Hematopoietic multipotent progenitor cell treated with erythropoietin and hydrocortisone succinate and interleukin-3 and kit ligand, for 17 days (in vitro differentiated cells): ENCODE measurements around the gene FOXO3.
A peak's percentile ranks its signal among the peaks of the same experiment; 100 is the strongest.
"Not testable (repeated sequence)": the region's sequence is repeated elsewhere in the genome, so short reads cannot be mapped to it uniquely, and the experiment has no call there.

Source experiments
- DNase-seq: peaks from one replicate; pipeline ENCODE4 v3.0.0-alpha.2; 2015; ENCODE audit warnings: low spot score

The FOXO3 gene

GRCh38 chr6:108560463-108561308 lies at the start of gene FOXO3:
FOXO3 (plus strand) TSS chr6:108560917; CDS start chr6:108561209, 292 bp downstream.
- peak; percentile 89 for DNase-seq

DNA sequence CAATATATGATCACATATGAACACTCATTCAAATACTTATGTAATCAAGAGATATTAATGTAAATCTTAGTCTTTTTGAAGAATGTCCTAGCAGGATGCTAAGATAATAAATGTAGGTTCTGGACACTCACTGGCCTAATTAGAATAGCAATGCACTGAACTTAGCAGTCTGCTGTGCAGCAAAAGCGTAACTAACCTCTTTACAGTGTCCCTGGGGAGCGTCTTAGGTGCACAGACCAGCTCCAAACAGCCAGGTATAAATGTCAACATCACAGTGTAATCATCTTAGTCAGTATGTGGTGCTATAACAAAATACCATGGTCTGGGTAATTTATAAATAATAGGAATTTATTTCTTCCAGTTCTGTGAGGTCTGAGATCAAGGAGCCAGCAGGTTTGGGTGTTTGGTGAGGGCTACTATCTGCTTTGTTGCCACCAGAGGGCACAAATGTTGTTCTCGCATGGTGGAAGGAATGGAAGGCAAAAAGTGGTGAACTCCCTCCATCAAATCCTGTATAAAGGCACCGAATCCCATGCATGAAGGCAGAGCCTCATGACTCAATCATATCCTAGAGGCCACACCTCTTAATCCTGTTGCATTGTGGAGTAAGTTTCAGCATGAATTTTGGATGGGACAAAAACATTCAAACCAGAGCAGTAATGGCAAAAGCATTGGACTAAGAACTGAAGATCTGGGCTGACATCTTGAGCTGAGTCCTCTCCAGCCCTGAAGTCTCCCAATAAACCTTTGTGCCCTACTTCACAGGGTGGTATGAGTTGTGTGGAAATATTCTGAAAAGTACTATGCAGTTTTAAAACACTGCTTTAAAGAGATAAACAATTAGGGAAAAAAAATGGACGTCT lies 41.8 kb upstream of the FOXO3 start:
- peak; percentile 24 for DNase-seq

- DNase-seq: no peak
Measured at GRCh38 chr6:108521616-108522107, 39.1 kb upstream of the FOXO3 start.

DNA sequence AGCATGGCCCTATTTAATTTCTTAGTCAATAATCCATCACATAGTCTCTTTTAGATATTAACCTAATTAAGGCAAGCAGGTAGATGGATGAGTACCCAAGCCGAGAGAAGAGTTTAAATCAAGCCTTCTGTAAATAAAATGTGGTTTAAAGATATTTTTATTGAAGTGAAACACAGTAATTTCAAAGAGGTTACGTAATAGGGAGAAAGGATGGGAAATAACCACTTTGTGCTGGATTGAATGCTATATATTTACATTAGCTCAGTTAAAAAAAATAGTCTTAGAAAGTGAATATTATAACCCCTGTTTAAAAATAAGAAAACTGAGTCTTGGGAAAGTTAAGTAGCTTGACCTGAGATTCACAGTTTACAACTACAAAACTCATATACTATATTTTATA lies 37.0 kb upstream of the FOXO3 start:
- DNase-seq: no peak

- DNase-seq: no peak
Measured at GRCh38 chr6:108524528-108525248, 36.0 kb upstream of the FOXO3 start.

DNA sequence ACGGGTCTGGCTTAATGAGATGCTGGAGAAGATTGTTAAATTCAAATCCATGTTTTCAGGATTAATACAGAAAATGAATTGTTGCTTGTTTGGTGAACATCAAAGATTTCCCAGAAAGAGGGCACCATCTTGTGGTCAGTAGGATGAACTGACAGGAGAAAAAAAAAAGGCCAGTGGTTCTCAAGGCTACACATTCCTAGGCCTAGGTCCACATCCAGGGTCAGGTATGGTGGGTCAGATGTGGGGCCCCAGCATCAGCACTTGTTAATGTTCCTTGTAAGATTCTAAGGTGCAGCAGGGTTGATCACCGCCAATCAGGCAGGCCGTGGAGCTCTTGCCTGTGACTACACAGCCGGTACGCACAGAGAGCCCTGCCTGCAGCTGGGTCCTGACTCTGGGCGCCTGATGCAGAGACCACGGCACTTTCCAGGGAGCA lies 34.0 kb upstream of the FOXO3 start:
- peak; percentile 56 for DNase-seq

DNA sequence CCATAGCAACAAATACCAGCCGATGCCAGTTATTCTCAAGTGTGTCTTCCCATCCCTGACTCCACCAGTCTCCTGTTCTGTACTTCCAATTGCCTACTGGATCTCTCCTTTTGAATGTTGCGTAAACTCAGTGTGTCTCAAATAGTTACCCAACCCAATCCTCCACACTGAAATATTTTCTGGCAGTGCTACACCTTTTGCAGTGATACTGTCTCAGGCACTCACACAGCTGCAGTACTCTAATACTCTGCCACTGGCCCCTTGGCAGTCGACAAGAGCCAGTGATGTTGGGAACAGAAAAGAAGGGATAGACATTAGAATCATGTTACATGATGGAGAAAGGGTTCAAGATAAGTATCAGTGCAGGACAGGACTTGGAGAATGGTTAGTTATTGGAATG lies 31.8 kb upstream of the FOXO3 start:
- no peak for DNase-seq

GRCh38 chr6:108531332-108531731 lies 29.4 kb upstream of the FOXO3 start:
- DNase-seq: no peak

DNA sequence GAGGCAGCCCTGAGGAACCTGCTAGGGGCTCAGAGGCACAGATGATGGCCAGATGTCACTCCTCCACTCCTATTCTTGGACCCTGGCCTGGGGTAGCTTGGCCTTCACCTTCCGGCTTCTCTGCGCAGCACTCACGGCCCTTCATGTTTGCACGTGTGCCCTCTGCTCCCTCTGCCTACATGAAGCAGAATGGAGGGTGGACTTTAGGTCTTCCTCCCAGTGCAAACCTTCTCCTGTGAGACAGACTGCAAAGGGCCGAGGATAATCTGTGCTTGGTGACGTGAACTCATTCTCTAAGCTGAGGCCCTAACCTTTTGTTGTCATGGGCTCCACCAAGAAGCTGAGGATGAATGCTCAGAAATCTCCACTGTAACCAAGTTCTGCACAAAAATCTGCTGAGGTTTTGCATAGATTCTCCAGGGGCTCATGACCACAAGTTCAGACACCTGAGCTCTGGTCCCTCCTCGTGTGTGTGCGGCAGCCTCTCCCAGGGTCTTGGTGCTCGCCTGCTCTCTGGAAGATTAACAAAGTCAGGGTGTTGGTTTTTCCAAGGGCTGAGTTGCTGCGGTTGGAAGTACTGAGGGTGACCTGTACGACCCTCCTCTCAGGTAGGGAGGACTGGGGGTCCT lies 25.5 kb upstream of the FOXO3 start:
- DNase-seq: no peak

GRCh38 chr6:108535920-108536535 lies 24.7 kb upstream of the FOXO3 start:
- not testable (repeated sequence) for DNase-seq

GRCh38 chr6:108541843-108542759 lies 18.6 kb upstream of the FOXO3 start:
- peak; percentile 91 for DNase-seq

GRCh38 chr6:108543175-108543940 lies 17.4 kb upstream of the FOXO3 start:
- DNase-seq: no peak

DNA sequence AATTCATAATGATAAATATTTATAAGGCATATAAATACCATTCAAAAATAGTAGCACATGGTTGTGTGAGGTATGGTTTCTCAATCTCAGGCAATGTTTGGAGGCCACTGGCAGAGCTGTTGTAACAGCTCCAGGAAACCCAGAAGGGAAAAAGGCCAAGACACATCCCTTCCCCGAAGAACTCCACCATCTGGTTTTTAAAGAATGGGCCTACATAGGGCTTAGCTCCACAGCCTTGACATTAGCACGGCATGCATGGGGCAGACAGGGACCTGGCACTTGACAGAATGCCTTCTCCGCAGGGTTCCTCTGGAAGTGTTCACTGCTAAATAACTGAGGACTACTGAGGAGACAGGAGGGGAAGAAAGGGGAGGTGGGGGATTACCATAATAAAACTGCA lies 16.1 kb upstream of the FOXO3 start:
- no peak for DNase-seq

DNA sequence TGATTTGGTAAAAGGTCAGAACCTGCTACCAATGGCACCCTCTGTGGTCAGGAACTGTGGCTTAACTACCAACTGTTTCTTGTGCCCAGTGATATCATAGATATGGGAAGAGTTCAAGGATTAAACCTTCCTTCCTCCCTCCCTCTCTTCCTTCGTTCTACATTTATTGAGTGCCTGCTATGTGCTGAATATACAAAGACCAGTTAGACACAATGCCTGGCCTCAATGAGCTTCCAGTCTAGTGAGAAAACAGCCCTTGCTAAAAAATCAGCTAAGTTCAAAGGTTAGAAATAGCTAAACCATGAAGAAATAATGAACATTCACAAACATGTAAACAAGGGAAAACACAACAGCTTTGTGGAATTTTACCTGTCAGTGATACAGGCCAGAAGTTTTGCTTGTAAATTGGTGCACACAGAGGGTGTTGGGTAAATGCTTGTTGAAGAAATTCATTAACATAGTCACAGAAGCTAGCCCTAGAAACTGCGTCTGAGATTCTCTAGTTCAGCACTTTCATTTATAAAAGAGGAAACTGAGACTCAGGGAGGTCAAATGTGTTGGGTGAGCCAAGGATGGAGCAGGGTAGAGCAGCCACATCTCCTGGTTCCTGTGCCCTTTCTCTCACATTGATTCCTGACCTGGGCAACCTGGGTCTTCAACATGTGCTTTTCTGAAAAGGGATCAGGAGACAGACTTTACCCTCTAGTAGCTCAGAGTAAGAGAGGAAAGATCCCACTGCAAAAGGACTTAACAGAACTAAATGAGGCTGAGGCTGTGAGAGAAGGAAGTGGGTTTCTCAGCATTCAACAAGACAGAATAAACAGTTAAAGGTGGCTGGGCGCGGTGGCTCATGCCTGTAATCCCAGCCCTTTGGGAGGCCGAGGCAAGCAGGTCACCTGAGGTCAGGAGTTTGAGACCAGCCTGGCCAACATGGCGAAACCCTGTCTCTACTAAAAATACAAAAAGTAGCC lies 14.4 kb upstream of the FOXO3 start:
- no peak for DNase-seq

DNA sequence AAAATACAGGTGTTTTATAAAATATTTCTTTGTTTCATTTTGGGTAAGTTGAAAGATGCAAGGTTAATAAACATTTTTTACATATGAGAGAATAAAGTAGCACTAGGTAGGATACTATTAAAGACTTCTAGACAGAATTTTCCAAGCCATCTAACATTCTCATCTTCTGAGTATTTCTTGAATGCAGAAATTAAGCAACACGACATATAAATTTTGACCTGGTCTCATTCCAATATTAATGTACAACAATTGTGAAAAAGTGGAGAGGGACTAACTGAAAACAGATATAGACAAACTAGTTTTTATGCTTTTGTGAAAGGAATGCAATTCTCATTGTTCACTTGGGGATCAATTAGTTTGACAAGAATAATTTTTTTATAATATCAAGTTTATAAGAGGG lies 11.5 kb upstream of the FOXO3 start:
- DNase-seq: no peak

DNA sequence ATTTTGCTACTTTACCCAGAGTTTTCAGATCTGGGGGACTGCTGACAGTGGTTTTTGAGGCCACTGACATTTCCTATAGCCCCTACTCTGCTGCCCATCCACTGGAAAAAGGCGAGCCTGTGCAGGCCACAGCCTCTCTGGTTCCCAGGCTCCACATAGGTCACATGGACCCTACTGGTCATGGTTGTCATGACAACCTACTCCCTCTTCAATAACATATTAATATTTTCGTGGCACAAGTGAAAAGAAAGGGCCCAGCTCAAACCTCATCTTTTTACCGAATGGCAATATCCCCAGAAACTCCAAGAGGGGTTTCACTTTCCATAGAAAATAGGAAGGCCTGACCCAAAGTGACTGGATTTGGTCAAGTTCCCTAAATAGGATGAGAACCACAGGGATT lies 11.0 kb upstream of the FOXO3 start:
- DNase-seq: no peak

DNA sequence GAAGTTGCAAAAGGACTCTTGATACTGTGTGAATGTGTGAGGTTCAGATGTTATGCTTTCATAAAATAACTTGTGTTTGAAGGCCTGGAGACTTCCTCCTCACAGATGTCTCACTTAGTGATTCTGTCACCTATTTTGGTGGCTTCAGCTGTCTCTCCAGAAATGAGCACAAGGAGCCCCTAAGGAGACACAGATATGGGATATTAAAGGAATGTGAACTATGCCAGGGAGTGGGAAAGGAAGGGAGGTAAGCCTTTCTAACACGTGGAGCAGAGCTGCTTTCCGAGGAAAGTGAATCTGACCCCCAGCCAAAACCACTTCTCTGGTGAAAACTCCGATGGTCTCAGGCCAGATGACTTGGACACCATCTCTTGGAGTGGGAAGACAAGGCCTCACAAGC lies 10.5 kb upstream of the FOXO3 start:
- no peak for DNase-seq

GRCh38 chr6:108555399-108556052 lies 5.2 kb upstream of the FOXO3 start:
- no peak for DNase-seq
